Ecto neural progenitor cell (in vitro differentiated cells): ENCODE results near the gene KIAA1549.
"Not testable (repeated sequence)": the region's sequence is repeated elsewhere in the genome, so short reads cannot be mapped to it uniquely, and the experiment has no call there.

Source experiments
- DNase-seq: peaks from one replicate; pipeline ENCODE4 v3.0.0-alpha.2; 2018; ENCODE audit warnings: low spot score

KIAA1549 gene

GRCh38 chr7:138944592-138944991 is 36.6 kb downstream of the KIAA1549 start:
- DNase-seq: no peak

GRCh38 chr7:138943061-138943460 is 38.1 kb downstream of the KIAA1549 start:
- DNase-seq: no peak

GRCh38 chr7:138941545-138941944 is 39.6 kb downstream of the KIAA1549 start:
- no peak for DNase-seq

GRCh38 chr7:138940602-138941001 is 40.6 kb downstream of the KIAA1549 start:
- DNase-seq: not testable (repeated sequence)

- DNase-seq: no peak
Observed at GRCh38 chr7:138937484-138937883, 43.7 kb downstream of the KIAA1549 start.

GRCh38 chr7:138935465-138936011 is 45.7 kb downstream of the KIAA1549 start:
- DNase-seq: no peak

DNA sequence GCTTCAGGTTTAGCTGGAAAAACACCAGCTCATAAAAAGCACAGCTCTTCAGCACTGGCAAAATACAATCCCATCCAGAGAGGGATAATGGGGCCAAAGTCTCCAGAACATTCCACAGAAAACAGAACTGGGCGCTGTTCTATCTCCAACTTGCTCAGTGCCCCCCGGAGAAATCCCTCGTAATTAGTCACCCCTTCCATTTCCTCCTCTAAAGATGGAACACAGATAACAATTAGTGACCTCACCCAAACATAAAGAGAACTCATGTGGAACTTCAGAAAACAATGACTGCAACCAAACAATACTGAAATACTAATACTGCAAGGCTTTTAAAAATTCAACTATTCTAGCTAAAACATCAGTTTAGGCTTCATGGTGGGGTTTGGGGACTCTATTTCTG is 46.3 kb downstream of the KIAA1549 start:
- DNase-seq: no peak

DNA sequence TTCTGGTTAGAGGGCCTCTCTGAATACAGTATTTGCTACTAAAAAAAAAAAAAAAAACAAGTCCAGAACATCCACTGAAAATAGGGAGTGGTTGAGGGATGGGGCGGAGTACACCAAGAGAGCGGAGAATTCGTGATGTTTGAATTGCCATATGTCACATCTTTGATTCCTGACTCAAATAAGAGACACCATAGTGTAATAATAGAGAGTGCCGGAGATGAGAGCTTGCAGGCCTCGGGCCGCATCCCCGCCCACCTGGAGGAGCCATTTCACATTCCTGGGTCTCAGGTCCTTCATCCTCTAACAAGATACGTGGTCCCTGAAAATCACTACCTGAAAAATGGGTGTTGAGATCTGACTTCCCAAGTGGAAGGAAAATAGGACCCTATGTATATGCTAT is 46.8 kb downstream of the KIAA1549 start:
- no peak for DNase-seq

DNA sequence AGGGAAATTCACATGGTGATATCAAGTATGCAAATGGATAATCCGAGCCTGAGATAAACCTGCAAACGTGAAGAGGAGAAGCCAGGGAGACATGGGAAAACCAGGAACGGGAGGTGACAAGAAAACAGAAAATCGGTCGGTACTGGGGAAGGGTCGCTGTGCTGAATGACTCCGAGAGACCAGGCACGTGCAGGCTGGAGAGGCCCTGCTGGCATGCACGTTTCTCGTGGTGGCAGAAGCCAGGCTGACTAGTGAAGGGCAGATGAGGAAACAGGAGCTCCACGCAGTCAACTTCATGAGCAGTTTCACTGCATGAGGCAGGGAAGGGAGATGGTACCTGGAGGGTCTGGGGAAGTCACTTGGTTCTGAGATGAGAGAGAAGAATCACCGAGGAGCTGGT is 48.3 kb downstream of the KIAA1549 start:
- DNase-seq: no peak

DNA sequence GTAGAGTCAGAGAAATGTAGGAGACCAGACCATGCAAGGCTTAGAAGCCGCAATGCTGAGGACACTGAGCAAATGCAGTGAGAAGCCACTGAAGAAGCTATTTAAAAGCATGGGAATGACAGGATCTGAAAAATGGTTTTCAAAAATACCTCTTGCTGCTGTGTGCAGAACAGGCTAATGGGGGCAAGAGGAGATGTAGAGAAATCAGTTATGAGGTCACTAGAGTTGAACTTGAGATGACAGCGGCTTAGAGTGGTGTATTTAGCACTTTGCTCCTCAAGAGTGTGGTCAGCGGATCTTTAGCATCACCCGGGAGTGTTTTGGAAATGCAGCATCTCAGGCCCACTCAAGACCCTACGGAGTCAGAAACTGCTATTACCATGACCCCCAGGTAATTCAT is 48.8 kb downstream of the KIAA1549 start:
- no peak for DNase-seq

DNA sequence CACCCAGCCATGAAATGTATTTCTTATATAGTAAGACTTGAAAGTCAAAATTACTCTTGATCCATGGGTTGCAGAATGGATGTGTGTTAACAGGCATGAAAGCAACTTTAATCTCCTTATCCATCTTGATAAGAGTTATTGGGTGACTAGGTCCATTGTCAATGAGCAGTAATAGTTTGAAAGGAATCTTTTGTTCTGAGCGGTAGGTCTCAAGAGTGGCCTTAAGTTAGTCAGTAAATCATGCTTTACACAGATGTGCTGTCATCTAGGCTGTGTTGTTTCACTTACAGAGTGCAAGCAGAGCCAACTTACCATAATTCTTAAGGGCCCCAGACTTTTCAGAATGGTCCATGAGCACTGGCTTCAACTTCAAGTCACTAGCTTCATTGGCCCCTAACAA is 51.2 kb downstream of the KIAA1549 start:
- no peak for DNase-seq

GRCh38 chr7:138926241-138926612 is 55.0 kb downstream of the KIAA1549 start:
- DNase-seq: no peak

GRCh38 chr7:138924501-138925225 is 56.5 kb downstream of the KIAA1549 start:
- DNase-seq: no peak

- no peak for DNase-seq
Observed at GRCh38 chr7:138921277-138921676, 59.9 kb downstream of the KIAA1549 start.

DNA sequence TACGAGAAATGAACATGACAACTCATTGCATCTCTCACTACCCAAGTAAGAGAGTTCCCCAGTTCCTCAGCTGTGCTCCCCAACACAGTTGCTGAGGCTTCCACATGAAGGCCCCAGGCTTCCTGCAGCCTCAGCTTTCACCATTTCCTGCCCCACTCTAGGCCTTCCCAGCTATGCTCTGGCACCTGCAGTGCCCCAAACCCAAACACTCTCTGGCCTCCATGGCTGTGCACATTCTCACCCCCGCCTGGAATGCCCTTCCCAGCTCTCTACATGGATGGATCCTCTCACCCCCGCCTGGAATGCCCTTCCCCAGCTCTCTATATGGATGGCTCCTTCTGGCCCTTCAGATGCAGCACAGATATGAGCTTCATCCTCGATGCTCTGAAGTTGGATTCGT is 61.3 kb downstream of the KIAA1549 start:
- DNase-seq: no peak

DNA sequence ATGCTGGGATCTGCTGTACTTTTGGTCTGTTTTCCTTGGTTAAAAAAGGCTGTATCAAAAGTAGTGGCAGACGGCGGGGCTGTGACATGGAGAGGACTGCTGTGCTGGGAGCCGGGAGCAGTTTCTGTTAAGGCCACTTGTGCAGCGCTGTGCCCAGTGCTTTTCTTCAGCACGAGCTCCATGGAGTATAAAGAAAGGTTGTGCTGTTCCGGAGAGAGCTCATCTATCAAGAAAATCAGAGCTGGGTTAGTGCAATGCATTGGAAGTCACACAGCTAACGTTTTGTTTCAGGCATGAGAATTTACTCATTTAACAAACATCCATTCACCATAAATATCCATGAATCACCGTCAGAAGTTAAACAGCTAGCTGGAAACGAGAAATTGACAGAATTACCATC is 62.0 kb downstream of the KIAA1549 start:
- DNase-seq: no peak

GRCh38 chr7:138918756-138919155 is 62.4 kb downstream of the KIAA1549 start:
- DNase-seq: no peak

GRCh38 chr7:138918176-138918575 is 63.0 kb downstream of the KIAA1549 start:
- no peak for DNase-seq

DNA sequence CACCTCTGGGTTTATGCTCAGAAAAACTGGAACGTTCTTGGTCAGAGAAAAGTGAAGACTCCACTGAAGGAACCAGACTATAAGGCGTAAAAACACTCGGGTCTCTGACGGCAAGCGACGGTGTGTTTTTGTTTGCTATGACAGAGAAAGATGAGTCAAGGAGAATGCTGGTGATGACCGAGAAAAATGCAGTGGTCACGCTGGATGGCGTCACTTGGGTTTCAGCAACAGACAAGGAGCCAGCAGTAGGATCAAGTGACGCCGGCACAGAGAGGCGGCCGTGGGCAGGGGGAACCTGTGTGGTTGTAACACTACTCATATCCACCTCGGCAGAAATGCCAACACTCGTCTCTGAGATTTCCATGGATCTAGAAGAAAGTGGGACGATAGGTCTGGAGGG is 63.4 kb downstream of the KIAA1549 start:
- DNase-seq: no peak

GRCh38 chr7:138916731-138917130 is 64.5 kb downstream of the KIAA1549 start:
- DNase-seq: no peak

- no peak for DNase-seq
Observed at GRCh38 chr7:138916275-138916674, 64.9 kb downstream of the KIAA1549 start.

- DNase-seq: no peak
Observed at GRCh38 chr7:138913783-138914182, 67.4 kb downstream of the KIAA1549 start.

GRCh38 chr7:138911007-138911406 is 70.2 kb downstream of the KIAA1549 start:
- DNase-seq: no peak

DNA sequence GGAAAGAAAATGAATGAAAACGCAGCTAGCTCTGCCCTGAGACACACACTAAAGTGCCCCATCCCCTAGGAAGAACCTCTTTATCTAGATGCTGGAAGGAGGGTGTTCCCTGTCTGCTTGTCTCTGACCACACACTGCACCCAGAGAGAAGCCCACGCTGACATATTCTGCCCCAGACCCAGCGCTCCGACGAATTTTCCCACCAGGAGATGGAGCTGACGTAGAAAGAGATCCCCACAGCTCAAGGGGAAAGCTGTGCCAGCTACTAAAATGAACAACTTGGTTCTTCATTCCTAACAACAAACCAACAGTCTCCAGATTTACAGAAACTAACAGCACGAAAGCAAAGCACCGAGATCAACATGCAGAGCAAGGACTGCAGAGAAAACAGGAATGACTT is 73.3 kb downstream of the KIAA1549 start:
- DNase-seq: no peak
